Kidney epithelial cell (primary cell): ENCODE data around the gene TRAF5. TPM values are rescaled to one million over a fixed set of nuclear protein-coding genes. Genes with fewer than 3 reads are reported as not detected.

ENCODE experiments used
- DNase-seq: peaks from one replicate; pipeline ENCODE4 v3.0.0-alpha.2; 2010; ENCODE audit warnings: low read depth
- H3K27me3 ChIP-seq: 2 replicates; pipeline ENCODE4 v1.6.0; 2011; ENCODE audit warnings: low read length; ENCODE audit not compliant: control insufficient read depth, insufficient read depth
- H3K36me3 ChIP-seq: 2 replicates; pipeline ENCODE4 v1.5.1; 2011; ENCODE audit warnings: low read length; ENCODE audit not compliant: control insufficient read depth, insufficient read depth
- H3K4me3 ChIP-seq: 2 replicates; pipeline ENCODE4 v1.5.1; 2011; ENCODE audit warnings: low read depth, mild to moderate bottlenecking, control low read depth, low read length
- total RNA-seq: library from RNA; depleted of rRNA; stranded (reverse); fragments of >200 nt; gene quantifications from 2 replicates; pipeline ENCODE4 v1.2.3, GENCODE V29; 2015
- TF ChIP-seq, protein P1 (sequence below): IDR thresholded peaks from 2 replicates; pipeline ENCODE4 v1.5.1; 2011; ENCODE audit warnings: mild to moderate bottlenecking, moderate library complexity, low read length, control low read depth, inconsistent platforms; ENCODE audit not compliant: insufficient read depth, poor library complexity, severe bottlenecking

The TRAF5 gene
- total RNA-seq, 1 donor from 2014 or later: 23.0 TPM

DNA sequence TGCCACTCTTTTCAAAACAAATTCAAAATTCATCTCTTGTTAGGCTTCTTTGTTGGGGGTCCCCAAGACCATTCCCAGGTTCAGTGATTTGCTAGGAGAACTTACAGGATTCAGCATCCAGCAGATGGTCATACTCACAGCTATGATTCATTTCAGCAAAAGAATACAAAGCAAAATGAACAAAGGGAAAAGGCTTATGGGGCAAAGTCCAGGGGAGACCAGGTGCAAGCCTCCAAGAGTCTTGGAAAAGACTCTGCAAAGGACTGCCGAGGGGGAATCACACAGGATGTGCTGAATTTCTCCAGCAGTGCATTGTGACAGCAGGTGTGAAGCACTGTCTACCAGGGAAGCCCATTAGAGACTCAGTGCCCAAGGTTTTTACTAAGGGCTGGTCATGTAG, 7.3 kb downstream of the TRAF5 start:
- H3K36me3 ChIP-seq: no peaks in the 10 kb centered on the region
- TF ChIP-seq, protein P1, sequence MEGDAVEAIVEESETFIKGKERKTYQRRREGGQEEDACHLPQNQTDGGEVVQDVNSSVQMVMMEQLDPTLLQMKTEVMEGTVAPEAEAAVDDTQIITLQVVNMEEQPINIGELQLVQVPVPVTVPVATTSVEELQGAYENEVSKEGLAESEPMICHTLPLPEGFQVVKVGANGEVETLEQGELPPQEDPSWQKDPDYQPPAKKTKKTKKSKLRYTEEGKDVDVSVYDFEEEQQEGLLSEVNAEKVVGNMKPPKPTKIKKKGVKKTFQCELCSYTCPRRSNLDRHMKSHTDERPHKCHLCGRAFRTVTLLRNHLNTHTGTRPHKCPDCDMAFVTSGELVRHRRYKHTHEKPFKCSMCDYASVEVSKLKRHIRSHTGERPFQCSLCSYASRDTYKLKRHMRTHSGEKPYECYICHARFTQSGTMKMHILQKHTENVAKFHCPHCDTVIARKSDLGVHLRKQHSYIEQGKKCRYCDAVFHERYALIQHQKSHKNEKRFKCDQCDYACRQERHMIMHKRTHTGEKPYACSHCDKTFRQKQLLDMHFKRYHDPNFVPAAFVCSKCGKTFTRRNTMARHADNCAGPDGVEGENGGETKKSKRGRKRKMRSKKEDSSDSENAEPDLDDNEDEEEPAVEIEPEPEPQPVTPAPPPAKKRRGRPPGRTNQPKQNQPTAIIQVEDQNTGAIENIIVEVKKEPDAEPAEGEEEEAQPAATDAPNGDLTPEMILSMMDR: no peak
- no peaks in the 10 kb centered on the region for H3K27me3 ChIP-seq
- no peak for DNase-seq
- H3K4me3 ChIP-seq: no peak overlapping the region

GRCh38 chr1:211334986-211335385, 8.4 kb downstream of the TRAF5 start:
- Histone ChIP-seq H3K36me3 (no peaks in the 10 kb centered on the region), H3K4me3 (no peak overlapping the region), H3K27me3 (no peaks in the 10 kb centered on the region)
- TF ChIP-seq, protein P1: no peak
- DNase-seq: no peak

- Histone ChIP-seq H3K36me3 (no peaks in the 10 kb centered on the region), H3K27me3 (no peaks in the 10 kb centered on the region), H3K4me3 (no peak overlapping the region)
- DNase-seq: no peak
- TF ChIP-seq, protein P1: no peak
Observed at GRCh38 chr1:211335522-211336157, 9.0 kb downstream of the TRAF5 start.

- no peak overlapping the region for H3K4me3 ChIP-seq
- no peaks in the 10 kb centered on the region for H3K36me3 ChIP-seq
- TF ChIP-seq, protein P1: no peak
- H3K27me3 ChIP-seq: no peaks in the 10 kb centered on the region
- no peak for DNase-seq
Observed at GRCh38 chr1:211336161-211336560, 9.5 kb downstream of the TRAF5 start.

- Histone ChIP-seq H3K4me3 (no peak overlapping the region), H3K36me3 (no peaks in the 10 kb centered on the region), H3K27me3 (no peaks in the 10 kb centered on the region)
- TF ChIP-seq, protein P1: no peak
- DNase-seq: no peak
Observed at GRCh38 chr1:211336775-211337174, 10.1 kb downstream of the TRAF5 start.
